Measurements from ENCODE around the gene RAB6B. TPM values are rescaled to one million over a fixed set of nuclear protein-coding genes. Genes with fewer than 3 reads are reported as not detected.

RAB6B gene
- total RNA-seq, 1 experiment from 2014 or later: 14.1 TPM

DNA sequence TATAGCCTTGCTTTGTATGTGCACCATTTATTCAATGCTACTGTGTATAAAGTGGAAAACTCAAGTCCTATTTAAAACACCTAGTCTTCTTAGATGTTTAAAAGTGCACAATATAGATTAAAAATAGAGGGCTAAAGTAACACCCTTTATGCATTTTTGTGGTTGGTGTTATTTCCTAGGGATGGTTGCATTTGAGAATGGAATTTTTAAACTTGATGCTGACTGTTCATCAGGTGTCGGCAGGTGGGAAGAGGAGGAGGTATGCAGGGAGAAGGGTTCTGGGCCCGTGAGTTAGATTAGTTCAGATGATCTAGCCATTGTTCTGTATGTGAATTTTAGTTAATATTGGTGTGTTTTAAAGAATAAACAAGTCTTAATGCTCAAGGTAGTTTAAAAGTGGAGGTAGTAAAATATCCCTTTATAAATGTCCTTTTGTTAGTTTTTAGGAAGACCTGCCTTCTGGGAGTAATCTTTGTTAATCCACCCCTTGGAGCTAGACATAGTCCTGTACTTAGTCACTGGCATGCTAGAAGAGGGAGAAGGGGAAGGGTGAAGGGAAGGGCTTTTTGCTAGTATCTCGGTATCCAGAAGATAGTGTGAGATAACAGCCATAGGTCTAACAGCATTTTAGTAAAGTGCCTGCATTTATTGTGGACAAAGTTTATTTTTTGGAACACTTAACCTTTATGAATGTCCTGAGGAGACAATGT lies 98.1 kb downstream of the RAB6B start:
- Histone ChIP-seq H3K4me3 (replicated peaks in 1 of 2; ENCODE audit: low read depth in 1 of 2, low read length in 2 of 2) (no peak overlapping the region), H3K27ac (ENCODE audit: low read depth, low read length) (no peak overlapping the region), H2AFZ (ENCODE audit: low read depth, low read length, poor library complexity, severe bottlenecking) (no peak overlapping the region), H3K36me3 (ENCODE audit: control insufficient read depth in 1 of 2, insufficient read depth in 2 of 2, low read length in 2 of 2) (no peaks in the 10 kb centered on the region), H3K9me2 (ENCODE audit: insufficient read depth) (no peaks in the 10 kb centered on the region), H4K20me1 (ENCODE audit: insufficient read depth) (no peaks in the 10 kb centered on the region), H3K4me1 (ENCODE audit: control insufficient read depth in 1 of 2, insufficient read depth in 2 of 2, low read length in 2 of 2) (no peaks in the 10 kb centered on the region), H3K79me2 (ENCODE audit: insufficient read depth, low read length) (no peaks in the 10 kb centered on the region), H3K9ac (ENCODE audit: low read length) (no peak overlapping the region), H3K9me3 (ENCODE audit: control insufficient read depth in 1 of 2, insufficient read depth in 1 of 2, low read depth in 1 of 2, low read length in 2 of 2) (no peaks in the 10 kb centered on the region), H3K27me3 (ENCODE audit: insufficient read depth, low read length) (no peaks in the 10 kb centered on the region), H3K4me2 (ENCODE audit: low read length) (no peak overlapping the region)
- no TSS peak for BruUV-seq (replicated peaks)
- CTCF ChIA-PET: no interaction called here
- TF ChIP-seq JUND (IDR thresholded peaks at IDR 0.05): no peak
- no peak for TF ChIP-seq ZNF274 (IDR thresholded peaks at IDR 0.05; ENCODE audit: low read depth, low read length)
- TF ChIP-seq, protein P1, sequence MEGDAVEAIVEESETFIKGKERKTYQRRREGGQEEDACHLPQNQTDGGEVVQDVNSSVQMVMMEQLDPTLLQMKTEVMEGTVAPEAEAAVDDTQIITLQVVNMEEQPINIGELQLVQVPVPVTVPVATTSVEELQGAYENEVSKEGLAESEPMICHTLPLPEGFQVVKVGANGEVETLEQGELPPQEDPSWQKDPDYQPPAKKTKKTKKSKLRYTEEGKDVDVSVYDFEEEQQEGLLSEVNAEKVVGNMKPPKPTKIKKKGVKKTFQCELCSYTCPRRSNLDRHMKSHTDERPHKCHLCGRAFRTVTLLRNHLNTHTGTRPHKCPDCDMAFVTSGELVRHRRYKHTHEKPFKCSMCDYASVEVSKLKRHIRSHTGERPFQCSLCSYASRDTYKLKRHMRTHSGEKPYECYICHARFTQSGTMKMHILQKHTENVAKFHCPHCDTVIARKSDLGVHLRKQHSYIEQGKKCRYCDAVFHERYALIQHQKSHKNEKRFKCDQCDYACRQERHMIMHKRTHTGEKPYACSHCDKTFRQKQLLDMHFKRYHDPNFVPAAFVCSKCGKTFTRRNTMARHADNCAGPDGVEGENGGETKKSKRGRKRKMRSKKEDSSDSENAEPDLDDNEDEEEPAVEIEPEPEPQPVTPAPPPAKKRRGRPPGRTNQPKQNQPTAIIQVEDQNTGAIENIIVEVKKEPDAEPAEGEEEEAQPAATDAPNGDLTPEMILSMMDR (IDR thresholded peaks at IDR 0.05 in 2 of 3, conservative IDR thresholded peaks at IDR 0.05 in 1 of 3; ENCODE audit: borderline replicate concordance in 1 of 3, insufficient read depth in 1 of 3, low read depth in 2 of 3, low read length in 2 of 3): no peak
- TF ChIP-seq SIN3A (IDR thresholded peaks at IDR 0.05; ENCODE audit: low read depth): no peak
- TF ChIP-seq, protein P2, sequence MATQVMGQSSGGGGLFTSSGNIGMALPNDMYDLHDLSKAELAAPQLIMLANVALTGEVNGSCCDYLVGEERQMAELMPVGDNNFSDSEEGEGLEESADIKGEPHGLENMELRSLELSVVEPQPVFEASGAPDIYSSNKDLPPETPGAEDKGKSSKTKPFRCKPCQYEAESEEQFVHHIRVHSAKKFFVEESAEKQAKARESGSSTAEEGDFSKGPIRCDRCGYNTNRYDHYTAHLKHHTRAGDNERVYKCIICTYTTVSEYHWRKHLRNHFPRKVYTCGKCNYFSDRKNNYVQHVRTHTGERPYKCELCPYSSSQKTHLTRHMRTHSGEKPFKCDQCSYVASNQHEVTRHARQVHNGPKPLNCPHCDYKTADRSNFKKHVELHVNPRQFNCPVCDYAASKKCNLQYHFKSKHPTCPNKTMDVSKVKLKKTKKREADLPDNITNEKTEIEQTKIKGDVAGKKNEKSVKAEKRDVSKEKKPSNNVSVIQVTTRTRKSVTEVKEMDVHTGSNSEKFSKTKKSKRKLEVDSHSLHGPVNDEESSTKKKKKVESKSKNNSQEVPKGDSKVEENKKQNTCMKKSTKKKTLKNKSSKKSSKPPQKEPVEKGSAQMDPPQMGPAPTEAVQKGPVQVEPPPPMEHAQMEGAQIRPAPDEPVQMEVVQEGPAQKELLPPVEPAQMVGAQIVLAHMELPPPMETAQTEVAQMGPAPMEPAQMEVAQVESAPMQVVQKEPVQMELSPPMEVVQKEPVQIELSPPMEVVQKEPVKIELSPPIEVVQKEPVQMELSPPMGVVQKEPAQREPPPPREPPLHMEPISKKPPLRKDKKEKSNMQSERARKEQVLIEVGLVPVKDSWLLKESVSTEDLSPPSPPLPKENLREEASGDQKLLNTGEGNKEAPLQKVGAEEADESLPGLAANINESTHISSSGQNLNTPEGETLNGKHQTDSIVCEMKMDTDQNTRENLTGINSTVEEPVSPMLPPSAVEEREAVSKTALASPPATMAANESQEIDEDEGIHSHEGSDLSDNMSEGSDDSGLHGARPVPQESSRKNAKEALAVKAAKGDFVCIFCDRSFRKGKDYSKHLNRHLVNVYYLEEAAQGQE (IDR thresholded peaks at IDR 0.05; ENCODE audit: low read depth): no peak
- no peak for TF ChIP-seq TCF7L2 (IDR thresholded peaks at IDR 0.05; ENCODE audit: borderline replicate concordance, extremely low read depth, insufficient read depth, insufficient read length)
- TF ChIP-seq SRF (IDR thresholded peaks at IDR 0.05; ENCODE audit: low read depth): no peak
- TF ChIP-seq, protein P3, sequence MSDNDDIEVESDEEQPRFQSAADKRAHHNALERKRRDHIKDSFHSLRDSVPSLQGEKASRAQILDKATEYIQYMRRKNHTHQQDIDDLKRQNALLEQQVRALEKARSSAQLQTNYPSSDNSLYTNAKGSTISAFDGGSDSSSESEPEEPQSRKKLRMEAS (IDR thresholded peaks at IDR 0.05): no peak
- TF ChIP-seq FOSL1 (IDR thresholded peaks at IDR 0.05; ENCODE audit: low read depth): no peak
- TF ChIP-seq YY1 (IDR thresholded peaks at IDR 0.05; ENCODE audit: extremely low read depth, insufficient replicate concordance, low read depth, low read length): no peak
- no peak for TF ChIP-seq POLR2AphosphoS5 (IDR thresholded peaks at IDR 0.05; ENCODE audit: low read depth, low read length)
- TF ChIP-seq EZH2phosphoT487 (IDR thresholded peaks at IDR 0.05; ENCODE audit: borderline replicate concordance): no peak
- no peak for TF ChIP-seq SP1 (IDR thresholded peaks at IDR 0.05; ENCODE audit: low read depth)
- TF ChIP-seq, protein P4, sequence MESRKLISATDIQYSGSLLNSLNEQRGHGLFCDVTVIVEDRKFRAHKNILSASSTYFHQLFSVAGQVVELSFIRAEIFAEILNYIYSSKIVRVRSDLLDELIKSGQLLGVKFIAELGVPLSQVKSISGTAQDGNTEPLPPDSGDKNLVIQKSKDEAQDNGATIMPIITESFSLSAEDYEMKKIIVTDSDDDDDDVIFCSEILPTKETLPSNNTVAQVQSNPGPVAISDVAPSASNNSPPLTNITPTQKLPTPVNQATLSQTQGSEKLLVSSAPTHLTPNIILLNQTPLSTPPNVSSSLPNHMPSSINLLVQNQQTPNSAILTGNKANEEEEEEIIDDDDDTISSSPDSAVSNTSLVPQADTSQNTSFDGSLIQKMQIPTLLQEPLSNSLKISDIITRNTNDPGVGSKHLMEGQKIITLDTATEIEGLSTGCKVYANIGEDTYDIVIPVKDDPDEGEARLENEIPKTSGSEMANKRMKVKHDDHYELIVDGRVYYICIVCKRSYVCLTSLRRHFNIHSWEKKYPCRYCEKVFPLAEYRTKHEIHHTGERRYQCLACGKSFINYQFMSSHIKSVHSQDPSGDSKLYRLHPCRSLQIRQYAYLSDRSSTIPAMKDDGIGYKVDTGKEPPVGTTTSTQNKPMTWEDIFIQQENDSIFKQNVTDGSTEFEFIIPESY (IDR thresholded peaks at IDR 0.05; ENCODE audit: extremely low read depth, insufficient replicate concordance, low read length): no peak
- TF ChIP-seq POLR2A (IDR thresholded peaks at IDR 0.05; ENCODE audit: borderline replicate concordance, extremely low read depth, insufficient read depth, insufficient read length): no peak
- no peak for TF ChIP-seq ZFX (IDR thresholded peaks at IDR 0.05)
- no peak for TF ChIP-seq RAD21 (IDR thresholded peaks at IDR 0.05; ENCODE audit: low read depth)
- no peak for TF ChIP-seq CEBPB (IDR thresholded peaks at IDR 0.05; ENCODE audit: low read depth)
- TF ChIP-seq ELF1 (IDR thresholded peaks at IDR 0.05; ENCODE audit: borderline replicate concordance, low read depth): no peak
- intact Hi-C loops (cut with micrococcal nuclease): no loop called here
- ATAC-seq: no peak
- RAD21 ChIA-PET (ENCODE audit: low non-redundant PET in 1 of 2, low total read pairs in 2 of 2, uncharacterized antibody in 2 of 2, unreplicated experiment in 2 of 2): no interaction called here
- POLR2A ChIA-PET: no interaction called here
- no peak for DNase-seq (ENCODE audit: low read depth, low spot score)

All from HCT116 (cell line).